ENCODE data around the gene ZFP92.

ZFP92 gene

DNA sequence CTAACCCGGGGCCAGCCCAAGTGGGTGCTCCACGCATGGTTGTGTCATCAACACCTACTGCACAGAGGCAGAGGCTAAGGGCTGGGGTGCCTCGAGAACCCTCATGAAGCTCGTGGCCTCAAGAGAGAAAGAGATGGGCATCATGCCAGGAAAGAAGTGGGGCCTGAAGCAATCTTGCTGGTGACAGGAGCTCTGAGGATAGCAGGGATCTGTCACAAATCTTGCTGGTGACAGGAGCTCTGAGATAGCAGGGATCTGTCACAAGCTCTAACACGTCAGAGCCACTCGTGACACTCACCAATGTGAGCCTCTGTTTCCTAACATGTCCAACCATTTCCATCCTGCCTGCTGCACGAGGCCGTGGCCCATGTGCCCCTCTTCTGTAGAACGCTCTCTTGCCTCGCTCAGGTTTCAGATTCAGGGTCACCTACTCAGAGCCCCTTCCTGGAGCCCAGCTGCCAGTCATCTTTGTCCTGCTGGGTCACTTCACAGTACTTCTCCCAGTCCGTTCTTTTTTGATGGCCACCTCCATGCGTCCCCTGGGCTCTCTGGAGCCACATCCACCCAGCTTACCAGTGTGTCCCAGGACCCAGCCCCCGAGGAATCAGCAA lies 31.2 kb upstream of the ZFP92 start:
- TF ChIP-seq TAF1 (IDR thresholded peaks at IDR 0.05; ENCODE audit: borderline replicate concordance, insufficient read depth, low read length) (no peak), POLR2AphosphoS5 (IDR thresholded peaks at IDR 0.05; ENCODE audit: low read depth, low read length) (no peak), SIN3A (IDR thresholded peaks at IDR 0.05; ENCODE audit: borderline replicate concordance, insufficient read depth, low read length) (no peak), FOXP2 (optimal IDR thresholded peaks at IDR 0.05; ENCODE audit: borderline replicate concordance, extremely low read depth, extremely low read length, insufficient read depth) (no peak)
- TF ChIP-seq, protein P1, sequence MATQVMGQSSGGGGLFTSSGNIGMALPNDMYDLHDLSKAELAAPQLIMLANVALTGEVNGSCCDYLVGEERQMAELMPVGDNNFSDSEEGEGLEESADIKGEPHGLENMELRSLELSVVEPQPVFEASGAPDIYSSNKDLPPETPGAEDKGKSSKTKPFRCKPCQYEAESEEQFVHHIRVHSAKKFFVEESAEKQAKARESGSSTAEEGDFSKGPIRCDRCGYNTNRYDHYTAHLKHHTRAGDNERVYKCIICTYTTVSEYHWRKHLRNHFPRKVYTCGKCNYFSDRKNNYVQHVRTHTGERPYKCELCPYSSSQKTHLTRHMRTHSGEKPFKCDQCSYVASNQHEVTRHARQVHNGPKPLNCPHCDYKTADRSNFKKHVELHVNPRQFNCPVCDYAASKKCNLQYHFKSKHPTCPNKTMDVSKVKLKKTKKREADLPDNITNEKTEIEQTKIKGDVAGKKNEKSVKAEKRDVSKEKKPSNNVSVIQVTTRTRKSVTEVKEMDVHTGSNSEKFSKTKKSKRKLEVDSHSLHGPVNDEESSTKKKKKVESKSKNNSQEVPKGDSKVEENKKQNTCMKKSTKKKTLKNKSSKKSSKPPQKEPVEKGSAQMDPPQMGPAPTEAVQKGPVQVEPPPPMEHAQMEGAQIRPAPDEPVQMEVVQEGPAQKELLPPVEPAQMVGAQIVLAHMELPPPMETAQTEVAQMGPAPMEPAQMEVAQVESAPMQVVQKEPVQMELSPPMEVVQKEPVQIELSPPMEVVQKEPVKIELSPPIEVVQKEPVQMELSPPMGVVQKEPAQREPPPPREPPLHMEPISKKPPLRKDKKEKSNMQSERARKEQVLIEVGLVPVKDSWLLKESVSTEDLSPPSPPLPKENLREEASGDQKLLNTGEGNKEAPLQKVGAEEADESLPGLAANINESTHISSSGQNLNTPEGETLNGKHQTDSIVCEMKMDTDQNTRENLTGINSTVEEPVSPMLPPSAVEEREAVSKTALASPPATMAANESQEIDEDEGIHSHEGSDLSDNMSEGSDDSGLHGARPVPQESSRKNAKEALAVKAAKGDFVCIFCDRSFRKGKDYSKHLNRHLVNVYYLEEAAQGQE (IDR thresholded peaks at IDR 0.05; ENCODE audit: insufficient read depth in 1 of 2, low read depth in 2 of 2, low read length in 2 of 2) = no peak

DNA sequence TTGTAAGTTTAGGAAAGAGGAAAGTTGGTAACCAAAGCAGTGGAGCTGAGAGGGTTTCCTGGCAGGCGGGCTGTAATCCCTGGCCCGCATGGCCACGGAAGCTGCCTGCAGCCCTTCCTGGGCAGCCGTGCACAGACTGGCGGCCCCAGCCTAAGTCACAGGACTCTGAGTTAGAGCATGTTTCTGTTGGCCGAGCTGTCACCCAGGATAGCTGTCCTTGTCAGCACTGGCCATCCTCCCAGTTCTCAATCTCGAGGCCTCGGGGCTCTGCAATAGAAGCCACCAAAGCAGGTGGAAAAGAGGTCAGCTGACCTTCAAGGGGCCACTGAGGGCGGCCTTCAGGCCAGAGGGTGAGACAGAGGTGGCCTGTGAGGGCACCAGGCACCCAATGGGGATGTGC lies 30.6 kb upstream of the ZFP92 start:
- TF ChIP-seq FOXP2 (optimal IDR thresholded peaks at IDR 0.05; ENCODE audit: borderline replicate concordance, extremely low read depth, extremely low read length, insufficient read depth) = no peak
- TF ChIP-seq SIN3A (IDR thresholded peaks at IDR 0.05; ENCODE audit: borderline replicate concordance, insufficient read depth, low read length) = no peak
- TF ChIP-seq, protein P1 (IDR thresholded peaks at IDR 0.05; ENCODE audit: insufficient read depth in 1 of 2, low read depth in 2 of 2, low read length in 2 of 2) = no peak
- no peak for TF ChIP-seq POLR2AphosphoS5 (IDR thresholded peaks at IDR 0.05; ENCODE audit: low read depth, low read length)

DNA sequence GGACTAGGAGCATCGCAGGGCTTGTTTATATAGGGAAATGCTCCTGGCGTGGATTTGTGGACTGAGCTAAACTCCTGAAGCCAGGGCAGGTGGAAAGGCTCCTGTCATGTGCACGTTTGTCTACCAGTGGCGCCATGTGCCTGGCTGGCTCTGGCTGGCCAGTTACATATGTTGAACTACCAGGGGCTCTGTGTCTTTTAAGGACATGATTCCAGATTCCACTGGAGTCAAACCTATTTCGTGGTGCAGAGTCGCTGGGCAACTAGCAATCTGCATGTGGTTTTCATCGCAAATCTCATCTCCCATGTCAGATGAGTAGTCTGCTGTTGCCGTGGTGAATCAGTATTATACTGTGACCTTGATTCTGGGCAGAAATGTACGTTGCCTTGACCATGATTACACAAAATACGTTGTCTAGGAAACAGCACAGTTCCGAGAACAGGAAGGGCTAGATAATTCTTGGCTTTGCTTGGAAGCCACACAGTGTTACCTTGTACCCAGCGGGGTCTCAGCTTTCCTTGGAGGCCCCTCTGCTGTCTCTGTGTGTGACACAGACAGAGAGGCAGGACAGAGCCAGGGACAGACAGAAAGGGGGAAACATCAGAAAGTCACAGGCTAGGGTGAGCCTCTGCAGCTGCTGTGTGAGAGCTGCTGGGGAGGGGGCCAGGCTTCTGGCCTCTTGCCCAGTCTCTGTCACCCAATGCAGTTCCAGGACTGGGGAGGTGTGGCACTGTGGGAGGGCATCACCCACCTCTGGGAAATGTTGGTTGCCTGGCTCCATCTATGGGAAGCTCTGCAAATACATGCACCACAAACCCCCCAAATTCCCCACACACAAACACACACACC lies 29.4 kb upstream of the ZFP92 start:
- TF ChIP-seq SIN3A (IDR thresholded peaks at IDR 0.05; ENCODE audit: borderline replicate concordance, insufficient read depth, low read length) = no peak

DNA sequence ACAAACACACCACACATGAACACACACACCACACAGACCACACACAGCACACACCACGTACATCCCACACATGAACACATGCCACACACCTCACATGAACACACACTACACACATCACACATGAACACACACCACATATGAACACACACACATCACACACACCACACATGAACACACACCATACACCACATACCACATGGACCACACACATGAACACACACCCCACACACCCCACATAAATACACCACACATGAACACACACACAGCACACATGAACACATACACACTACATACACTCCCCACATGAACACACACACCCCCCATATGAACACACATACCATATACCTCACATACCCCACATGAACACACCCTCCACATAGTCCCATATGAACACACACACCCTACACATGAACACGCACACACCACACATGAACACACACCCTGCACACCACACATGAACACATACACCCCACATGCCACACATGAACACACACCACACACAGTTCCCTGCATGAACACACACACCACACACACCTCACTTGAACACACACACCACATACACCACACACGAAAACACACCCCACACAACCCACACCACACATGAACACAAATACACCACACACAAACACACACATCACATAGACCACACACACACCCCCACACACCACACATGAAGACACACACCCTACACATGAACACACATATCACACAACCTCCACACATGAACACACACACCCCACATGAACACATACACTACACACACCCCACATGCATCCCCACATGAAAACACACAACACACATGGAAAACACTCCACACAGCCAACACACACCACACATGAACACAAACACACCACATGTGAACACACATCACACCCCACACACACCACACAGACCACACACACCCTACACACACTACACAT lies 28.4 kb upstream of the ZFP92 start:
- TF ChIP-seq, protein P1 (IDR thresholded peaks at IDR 0.05; ENCODE audit: insufficient read depth in 1 of 2, low read depth in 2 of 2, low read length in 2 of 2) = no peak
- TF ChIP-seq FOXP2 (optimal IDR thresholded peaks at IDR 0.05; ENCODE audit: borderline replicate concordance, extremely low read depth, extremely low read length, insufficient read depth) (no peak), TAF1 (IDR thresholded peaks at IDR 0.05; ENCODE audit: borderline replicate concordance, insufficient read depth, low read length) (no peak), POLR2AphosphoS5 (IDR thresholded peaks at IDR 0.05; ENCODE audit: low read depth, low read length) (no peak), SIN3A (IDR thresholded peaks at IDR 0.05; ENCODE audit: borderline replicate concordance, insufficient read depth, low read length) (no peak)

DNA sequence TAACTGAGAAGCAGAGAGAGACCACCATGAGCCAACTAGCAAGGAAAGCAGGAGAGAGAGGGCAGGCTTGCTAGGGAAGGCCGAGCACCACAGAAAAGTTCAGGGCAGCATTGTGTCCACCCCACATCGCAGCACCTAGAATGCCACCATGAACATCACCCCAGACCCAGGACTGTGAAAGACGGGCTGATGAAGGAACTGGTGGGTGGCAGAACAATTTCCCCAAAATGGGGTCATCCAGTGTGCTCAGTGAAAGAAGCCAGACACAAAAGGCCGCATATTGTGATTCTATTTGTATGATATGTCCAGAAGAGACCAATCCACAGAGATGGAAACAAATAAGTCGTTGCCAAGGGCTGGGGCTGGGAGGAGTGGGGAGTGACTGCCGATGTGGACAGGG lies 26.9 kb upstream of the ZFP92 start:
- TF ChIP-seq TAF1 (IDR thresholded peaks at IDR 0.05; ENCODE audit: borderline replicate concordance, insufficient read depth, low read length) (no peak), SIN3A (IDR thresholded peaks at IDR 0.05; ENCODE audit: borderline replicate concordance, insufficient read depth, low read length) (no peak), POLR2AphosphoS5 (IDR thresholded peaks at IDR 0.05; ENCODE audit: low read depth, low read length) (no peak), FOXP2 (optimal IDR thresholded peaks at IDR 0.05; ENCODE audit: borderline replicate concordance, extremely low read depth, extremely low read length, insufficient read depth) (no peak)
- TF ChIP-seq, protein P1 (IDR thresholded peaks at IDR 0.05; ENCODE audit: insufficient read depth in 1 of 2, low read depth in 2 of 2, low read length in 2 of 2) = no peak

All from PFSK-1 (cell line).